Measurements from ENCODE around the gene P2RY6. TPM values are rescaled to one million over a fixed set of nuclear protein-coding genes. Genes with fewer than 3 reads are reported as not detected.

The P2RY6 gene
- total RNA-seq, 6 experiments from 2014 or later, result 0.54 to 2.4 (median 1.9) TPM

GRCh38 chr11:73234471-73235181 is 37.5 kb upstream of the P2RY6 start:
- H3K27ac Mint-ChIP-seq, result no peak overlapping the region
- no peak for DNase-seq
- H3K27me3 Mint-ChIP-seq (ENCODE audit: insufficient read depth), result peaks cover 3% of the 10 kb centered on the region
- H3K4me3 Mint-ChIP-seq, result no peak overlapping the region
- TF ChIP-seq CTCF (IDR thresholded peaks at IDR 0.05), result no peak
- H3K4me1 Mint-ChIP-seq (ENCODE audit: low read depth), result peaks cover 10% of the 10 kb centered on the region
- H3K36me3 Mint-ChIP-seq (ENCODE audit: low read depth), result no peaks in the 10 kb centered on the region
- no peaks in the 10 kb centered on the region for H3K9me3 Mint-ChIP-seq

GRCh38 chr11:73235236-73235786 is 36.8 kb upstream of the P2RY6 start:
- Mint-ChIP-seq H3K36me3 (ENCODE audit: low read depth) (no peaks in the 10 kb centered on the region), H3K27me3 (ENCODE audit: insufficient read depth) (peaks cover 3% of the 10 kb centered on the region), H3K9me3 (no peaks in the 10 kb centered on the region), H3K4me3 (no peak overlapping the region), H3K27ac (no peak overlapping the region), H3K4me1 (ENCODE audit: low read depth) (peaks cover 14% of the 10 kb centered on the region)
- DNase-seq, result no peak
- no peak for TF ChIP-seq CTCF (IDR thresholded peaks at IDR 0.05)

GRCh38 chr11:73236205-73236765 is 35.9 kb upstream of the P2RY6 start:
- no peak for DNase-seq
- Mint-ChIP-seq H3K27ac (no peak overlapping the region), H3K4me1 (ENCODE audit: low read depth) (peaks cover 17% of the 10 kb centered on the region), H3K27me3 (ENCODE audit: insufficient read depth) (peaks cover 1% of the 10 kb centered on the region), H3K4me3 (no peak overlapping the region), H3K9me3 (no peaks in the 10 kb centered on the region), H3K36me3 (ENCODE audit: low read depth) (no peaks in the 10 kb centered on the region)
- no peak for TF ChIP-seq CTCF (IDR thresholded peaks at IDR 0.05)

GRCh38 chr11:73236854-73237253 is 35.3 kb upstream of the P2RY6 start:
- peak; percentile 80 for TF ChIP-seq CTCF (IDR thresholded peaks at IDR 0.05)
- peaks cover 21% of the 10 kb centered on the region for H3K4me1 Mint-ChIP-seq (ENCODE audit: low read depth)

GRCh38 chr11:73237471-73238290 is 34.5 kb upstream of the P2RY6 start:
- peak; percentile 32 for DNase-seq
- Mint-ChIP-seq H3K9me3 (no peaks in the 10 kb centered on the region), H3K4me1 (ENCODE audit: low read depth) (peaks cover 29% of the 10 kb centered on the region)

More at GRCh38 chr11:73236854-73237253, 35.3 kb upstream of the P2RY6 start:
- H3K4me3 Mint-ChIP-seq, result no peak overlapping the region
- no peak overlapping the region for H3K27ac Mint-ChIP-seq
- no peaks in the 10 kb centered on the region for H3K9me3 Mint-ChIP-seq
- no peaks in the 10 kb centered on the region for H3K36me3 Mint-ChIP-seq (ENCODE audit: low read depth)
- DNase-seq, result peak; percentile 13
- H3K27me3 Mint-ChIP-seq (ENCODE audit: insufficient read depth), result peaks cover 1% of the 10 kb centered on the region

More at GRCh38 chr11:73237471-73238290, 34.5 kb upstream of the P2RY6 start:
- H3K36me3 Mint-ChIP-seq (ENCODE audit: low read depth), result no peaks in the 10 kb centered on the region
- TF ChIP-seq CTCF (IDR thresholded peaks at IDR 0.05), result no peak
- peak overlapping the region; percentile 40 for H3K27ac Mint-ChIP-seq
- peaks cover 1% of the 10 kb centered on the region for H3K27me3 Mint-ChIP-seq (ENCODE audit: insufficient read depth)
- H3K4me3 Mint-ChIP-seq, result no peak overlapping the region

Data from HFFc6 (cell line).